ENCODE results near the gene BHMT.

- TF ChIP-seq CTCF (conservative IDR thresholded peaks at IDR 0.05; ENCODE audit: low read depth, low read length) (no peak), EZH2phosphoT487 (IDR thresholded peaks at IDR 0.05; ENCODE audit: borderline replicate concordance, low read length) (no peak), EZH2 (IDR thresholded peaks at IDR 0.05; ENCODE audit: low read length, unreplicated experiment) (no peak)
These were observed 34.8 kb upstream of the BHMT start for GRCh38 chr5:79076819-79077218.
